GM19397 (cell line): Measurements from ENCODE around the gene LINGO3.
A peak's percentile ranks its signal among the peaks of the same experiment; 100 is the strongest.

Experiments
- ATAC-seq: cut with Tn5 transposase; IDR thresholded peaks from one replicate; pipeline ENCODE4 v1.9.1; 2021; ENCODE audit warnings: mild to moderate bottlenecking, moderate library complexity; ENCODE audit not compliant: unreplicated experiment

Gene LINGO3

GRCh38 chr19:2306281-2306806 is 1.6 kb downstream of the LINGO3 start:
- no peak for ATAC-seq

GRCh38 chr19:2305452-2306280 is 2.3 kb downstream of the LINGO3 start:
- no peak for ATAC-seq

GRCh38 chr19:2303211-2303798 is 4.6 kb downstream of the LINGO3 start:
- ATAC-seq, result no peak

GRCh38 chr19:2302319-2303210 is 5.4 kb downstream of the LINGO3 start:
- ATAC-seq, result no peak

- ATAC-seq, result no peak
These were observed 7.4 kb downstream of the LINGO3 start for GRCh38 chr19:2300533-2300932.

- ATAC-seq, result no peak
These were observed 11.8 kb downstream of the LINGO3 start for GRCh38 chr19:2296141-2296540.

GRCh38 chr19:2294687-2295335 is 13.1 kb downstream of the LINGO3 start:
- ATAC-seq, result no peak

GRCh38 chr19:2291185-2291751 is 16.7 kb downstream of the LINGO3 start:
- no peak for ATAC-seq

GRCh38 chr19:2290441-2291184 is 17.3 kb downstream of the LINGO3 start:
- ATAC-seq, result peak; percentile 11

GRCh38 chr19:2289714-2290435 is 18.1 kb downstream of the LINGO3 start:
- peak; percentile 48 for ATAC-seq

- peak; percentile 8 for ATAC-seq
These were observed 18.9 kb downstream of the LINGO3 start for GRCh38 chr19:2288818-2289713.

GRCh38 chr19:2288338-2288817 is 19.6 kb downstream of the LINGO3 start:
- no peak for ATAC-seq

- ATAC-seq, result no peak
These were observed 20.2 kb downstream of the LINGO3 start for GRCh38 chr19:2287585-2288337.

- ATAC-seq, result no peak
These were observed 21.4 kb downstream of the LINGO3 start for GRCh38 chr19:2286402-2287140.

- no peak for ATAC-seq
These were observed 24.0 kb downstream of the LINGO3 start for GRCh38 chr19:2283835-2284507.

- no peak for ATAC-seq
These were observed 25.1 kb downstream of the LINGO3 start for GRCh38 chr19:2282862-2283237.
